ENCODE results near the gene TMEM267.

DNA sequence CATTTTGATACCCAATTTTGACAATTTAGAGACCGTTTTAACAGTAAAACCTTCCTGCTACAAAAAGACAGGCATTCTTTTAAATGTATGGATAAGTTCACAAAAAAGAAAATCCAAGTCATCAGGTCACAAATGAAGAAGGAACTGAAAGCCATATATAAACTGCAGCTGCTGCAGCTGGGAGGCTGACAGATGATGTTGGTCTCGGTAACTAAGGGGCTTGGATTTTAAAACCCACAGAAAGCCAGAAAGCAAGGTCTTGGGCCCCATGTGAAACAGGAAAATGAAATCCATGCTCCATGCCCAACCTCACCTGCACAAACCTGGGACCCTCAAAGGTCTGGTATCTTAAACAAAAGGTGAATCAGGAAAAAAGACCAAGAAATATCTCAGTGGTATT lies 47.0 kb upstream of the TMEM267 start:
- TF ChIP-seq, protein P1, sequence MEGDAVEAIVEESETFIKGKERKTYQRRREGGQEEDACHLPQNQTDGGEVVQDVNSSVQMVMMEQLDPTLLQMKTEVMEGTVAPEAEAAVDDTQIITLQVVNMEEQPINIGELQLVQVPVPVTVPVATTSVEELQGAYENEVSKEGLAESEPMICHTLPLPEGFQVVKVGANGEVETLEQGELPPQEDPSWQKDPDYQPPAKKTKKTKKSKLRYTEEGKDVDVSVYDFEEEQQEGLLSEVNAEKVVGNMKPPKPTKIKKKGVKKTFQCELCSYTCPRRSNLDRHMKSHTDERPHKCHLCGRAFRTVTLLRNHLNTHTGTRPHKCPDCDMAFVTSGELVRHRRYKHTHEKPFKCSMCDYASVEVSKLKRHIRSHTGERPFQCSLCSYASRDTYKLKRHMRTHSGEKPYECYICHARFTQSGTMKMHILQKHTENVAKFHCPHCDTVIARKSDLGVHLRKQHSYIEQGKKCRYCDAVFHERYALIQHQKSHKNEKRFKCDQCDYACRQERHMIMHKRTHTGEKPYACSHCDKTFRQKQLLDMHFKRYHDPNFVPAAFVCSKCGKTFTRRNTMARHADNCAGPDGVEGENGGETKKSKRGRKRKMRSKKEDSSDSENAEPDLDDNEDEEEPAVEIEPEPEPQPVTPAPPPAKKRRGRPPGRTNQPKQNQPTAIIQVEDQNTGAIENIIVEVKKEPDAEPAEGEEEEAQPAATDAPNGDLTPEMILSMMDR (IDR thresholded peaks at IDR 0.05): no peak
- TF ChIP-seq ZFX (IDR thresholded peaks at IDR 0.05; ENCODE audit: borderline replicate concordance): no peak

Data from 22Rv1 (cell line).